Vagina (tissue), 2 donors: ENCODE results near the gene TMEM38A.

Source experiments
- CTCF ChIP-seq, 3 experiments: fragments of 450-650 bp in 2 of 3; fragments of 200-600 bp in 1 of 3; sonication (generic) in 1 of 3; IDR thresholded peaks; one replicate each; pipeline ENCODE4 v1.5.1; 2017 to 2019; ENCODE audit warnings: antibody characterized with exemption in 3 of 3, mild to moderate bottlenecking in 2 of 3, moderate library complexity in 2 of 3
- POLR2AphosphoS5 ChIP-seq, 2 donors: sonication (generic); formaldehyde crosslinking; IDR thresholded peaks; one replicate each; pipeline ENCODE4 v1.9.0; 2017; ENCODE audit warnings: antibody characterized with exemption in 2 of 2, mild to moderate bottlenecking in 2 of 2, low read depth in 1 of 2; ENCODE audit not compliant: insufficient read depth in 1 of 2

GRCh38 chr19:16676101-16676798 is 15.3 kb downstream of the TMEM38A start:
- no peak for TF ChIP-seq POLR2AphosphoS5 (IDR thresholded peaks at IDR 0.05; ENCODE audit: insufficient read depth in 1 of 2, low read depth in 1 of 2)
- no peak for TF ChIP-seq CTCF (IDR thresholded peaks at IDR 0.05)
